HepG2 (cell line): ENCODE results near the gene ZBTB7B. TPM values are rescaled to one million over a fixed set of nuclear protein-coding genes. Genes with fewer than 3 reads are reported as not detected.

Experiments used
- EZH2 ChIP-seq: conservative IDR thresholded peaks from 2 replicates; pipeline ENCODE4 v1.6.1; 2012; ENCODE audit warnings: mild to moderate bottlenecking, low read depth, low read length, moderate library complexity
- FOXA3 ChIP-seq: IDR thresholded peaks from 2 replicates; pipeline ENCODE4 v1.6.1; 2016; ENCODE audit warnings: missing genetic modification reagents, missing compliant biosample characterization
- HNRNPL ChIP-seq: fragments of 200-400 bp; formaldehyde crosslinking; IDR thresholded peaks from 2 replicates; pipeline ENCODE4 v1.6.1; 2017; ENCODE audit warnings: mild to moderate bottlenecking, low read depth, low read length
- KAT8 ChIP-seq: IDR thresholded peaks from 2 replicates; pipeline ENCODE4 v1.6.1; 2016; ENCODE audit warnings: missing genetic modification reagents, missing compliant biosample characterization
- RAD51 ChIP-seq: fragments of 450-650 bp; IDR thresholded peaks from 2 replicates; pipeline ENCODE4 v1.6.1; 2016; ENCODE audit warnings: borderline replicate concordance
- SIN3B ChIP-seq: fragments of 150-350 bp; IDR thresholded peaks from 2 replicates; pipeline ENCODE4 v1.6.1; 2014; ENCODE audit warnings: low read length
- WIZ ChIP-seq: sonication (generic); formaldehyde crosslinking; IDR thresholded peaks from 2 replicates; pipeline ENCODE4 v1.5.1; 2020; ENCODE audit warnings: mild to moderate bottlenecking, missing genetic modification reagents
- ZMAT3 ChIP-seq: sonication (generic); formaldehyde crosslinking; conservative IDR thresholded peaks from 2 replicates; pipeline ENCODE4 v1.7.0; 2021; ENCODE audit warnings: missing genetic modification reagents
- ZNF383 ChIP-seq: sonication (generic); formaldehyde crosslinking; IDR thresholded peaks from 2 replicates; pipeline ENCODE4 v1.4.0; 2020; ENCODE audit warnings: missing genetic modification reagents, mild to moderate bottlenecking, borderline replicate concordance
- ZNF446 ChIP-seq: sonication (generic); formaldehyde crosslinking; IDR thresholded peaks from 2 replicates; pipeline ENCODE4 v1.5.0; 2020; ENCODE audit warnings: mild to moderate bottlenecking, missing genetic modification reagents
- ZZZ3 ChIP-seq: sonication (generic); formaldehyde crosslinking; IDR thresholded peaks from 2 replicates; pipeline ENCODE4 v1.4.0; 2020; ENCODE audit warnings: missing genetic modification reagents, mild to moderate bottlenecking, borderline replicate concordance
- polyA plus RNA-seq, 8 experiments: library from polyadenylated mRNA; depleted of rRNA in 3 of 8; stranded (reverse) in 7 of 8; unstranded in 1 of 8; fragments of >200 nt; fragmentation: Illumina TruSeq in 4 of 8; extraction: Trizol in 4 of 8; gene quantifications; 2 replicates each; pipeline versions ENCODE4 v1.2.1 to v1.2.3, GENCODE V29; 2011 to 2016; ENCODE audit warnings: low read depth in 4 of 8, missing spikeins in 1 of 8, mixed read lengths in 1 of 8; ENCODE audit not compliant: insufficient read depth in 1 of 8
- total RNA-seq, 5 experiments: library from RNA; depleted of rRNA; stranded (reverse); fragments of >200 nt; fragmentation: Illumina TruSeq; extraction: Trizol; gene quantifications; 2 replicates each; pipeline ENCODE4 v1.2.3, GENCODE V29; 2016; ENCODE audit warnings: low read depth in 1 of 5
- TF ChIP-seq, protein P1 (sequence below): sonication (generic); formaldehyde crosslinking; IDR thresholded peaks from 2 replicates; pipeline ENCODE4 v1.8.0; 2022; ENCODE audit warnings: low read depth, missing genetic modification reagents
- TF ChIP-seq, protein P2 (sequence below): IDR thresholded peaks from 2 replicates; pipeline ENCODE4 v1.6.1; 2012; ENCODE audit warnings: low read depth, low read length, improper control_type of control experiment
- TF ChIP-seq, protein P3 (sequence below): sonication (generic); formaldehyde crosslinking; IDR thresholded peaks from 2 replicates; pipeline ENCODE4 v1.4.0; 2020; ENCODE audit warnings: missing genetic modification reagents
- TF ChIP-seq, protein P4 (sequence below): IDR thresholded peaks from 2 replicates; pipeline ENCODE4 v1.6.1; 2016; ENCODE audit warnings: mild to moderate bottlenecking, missing biosample characterization, missing genetic modification reagents
- TF ChIP-seq, protein P5 (sequence below): sonication (generic); formaldehyde crosslinking; IDR thresholded peaks from one replicate; pipeline ENCODE4 v1.5.1; 2020; ENCODE audit warnings: mild to moderate bottlenecking, missing genetic modification reagents; ENCODE audit errors: not compliant biosample characterization

Gene ZBTB7B
- total and polyA plus RNA-seq, 2 of the 13 experiments (the other 11 are each of a cell fraction or from before 2014, with no cell fraction given), result 15.5 to 17.5 TPM

DNA sequence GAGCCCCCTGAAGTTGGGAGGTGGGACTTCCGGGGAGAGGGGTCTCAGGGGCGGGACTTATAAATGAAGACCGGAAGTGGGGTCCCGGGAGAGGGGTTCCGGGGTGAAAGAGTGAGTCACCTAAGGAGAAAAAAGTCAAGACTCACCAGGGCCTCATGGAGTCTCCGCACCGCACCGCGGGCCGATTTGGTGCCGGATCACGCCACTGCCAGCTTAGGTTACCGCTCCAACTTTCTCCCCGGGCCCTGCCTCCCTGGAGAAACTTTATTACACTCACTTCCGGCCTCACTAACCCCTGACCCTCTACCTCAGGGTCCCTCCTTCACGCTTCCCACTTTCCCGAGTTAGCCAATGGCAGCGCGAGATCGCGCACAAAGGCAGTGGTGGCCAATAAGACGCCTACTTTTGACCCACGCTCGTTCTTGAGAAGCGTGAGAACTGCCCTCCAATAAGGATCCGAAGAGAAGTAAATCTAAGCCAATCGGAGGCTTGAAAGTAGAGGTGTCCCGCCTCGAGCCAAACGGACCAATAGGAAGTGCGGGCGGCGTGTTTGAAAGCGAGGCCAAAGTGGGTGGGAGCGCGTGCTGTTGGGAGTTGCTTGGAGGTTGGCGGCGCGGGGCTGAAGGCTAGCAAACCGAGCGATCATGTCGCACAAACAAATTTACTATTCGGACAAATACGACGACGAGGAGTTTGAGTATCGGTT is 28.3 kb upstream of the ZBTB7B start, which contains the start of gene CKS1B (continued):
- TF ChIP-seq, protein P1, sequence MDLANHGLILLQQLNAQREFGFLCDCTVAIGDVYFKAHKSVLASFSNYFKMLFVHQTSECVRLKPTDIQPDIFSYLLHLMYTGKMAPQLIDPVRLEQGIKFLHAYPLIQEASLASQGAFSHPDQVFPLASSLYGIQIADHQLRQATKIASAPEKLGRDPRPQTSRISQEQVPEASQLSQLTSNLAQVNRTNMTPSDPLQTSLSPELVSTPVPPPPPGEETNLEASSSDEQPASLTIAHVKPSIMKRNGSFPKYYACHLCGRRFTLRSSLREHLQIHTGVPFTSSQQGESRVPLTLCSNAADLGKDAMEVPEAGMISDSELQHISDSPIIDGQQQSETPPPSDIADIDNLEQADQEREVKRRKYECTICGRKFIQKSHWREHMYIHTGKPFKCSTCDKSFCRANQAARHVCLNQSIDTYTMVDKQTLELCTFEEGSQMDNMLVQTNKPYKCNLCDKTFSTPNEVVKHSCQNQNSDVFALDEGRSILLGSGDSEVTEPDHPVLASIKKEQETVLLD (CRISPR knock-in tag), result peak; percentile 80; the same call in 1 of the 2 replicates
- 0 out of 2 replicates have a peak, but pooled peaks have one; percentile 57 for TF ChIP-seq ZMAT3 (CRISPR knock-in tag)
- TF ChIP-seq RAD51, result no peak
- TF ChIP-seq SIN3B, result peak; percentile 96
- TF ChIP-seq EZH2, result no peak
- TF ChIP-seq HNRNPL, result no peak
- TF ChIP-seq, protein P2, sequence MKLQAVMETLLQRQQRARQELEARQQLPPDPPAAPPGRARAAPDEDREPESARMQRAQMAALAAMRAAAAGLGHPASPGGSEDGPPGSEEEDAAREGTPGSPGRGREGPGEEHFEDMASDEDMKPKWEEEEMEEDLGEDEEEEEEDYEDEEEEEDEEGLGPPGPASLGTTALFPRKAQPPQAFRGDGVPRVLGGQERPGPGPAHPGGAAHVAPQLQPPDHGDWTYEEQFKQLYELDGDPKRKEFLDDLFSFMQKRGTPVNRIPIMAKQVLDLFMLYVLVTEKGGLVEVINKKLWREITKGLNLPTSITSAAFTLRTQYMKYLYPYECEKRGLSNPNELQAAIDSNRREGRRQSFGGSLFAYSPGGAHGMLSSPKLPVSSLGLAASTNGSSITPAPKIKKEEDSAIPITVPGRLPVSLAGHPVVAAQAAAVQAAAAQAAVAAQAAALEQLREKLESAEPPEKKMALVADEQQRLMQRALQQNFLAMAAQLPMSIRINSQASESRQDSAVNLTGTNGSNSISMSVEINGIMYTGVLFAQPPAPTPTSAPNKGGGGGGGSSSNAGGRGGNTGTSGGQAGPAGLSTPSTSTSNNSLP, result no peak
- TF ChIP-seq, protein P3, sequence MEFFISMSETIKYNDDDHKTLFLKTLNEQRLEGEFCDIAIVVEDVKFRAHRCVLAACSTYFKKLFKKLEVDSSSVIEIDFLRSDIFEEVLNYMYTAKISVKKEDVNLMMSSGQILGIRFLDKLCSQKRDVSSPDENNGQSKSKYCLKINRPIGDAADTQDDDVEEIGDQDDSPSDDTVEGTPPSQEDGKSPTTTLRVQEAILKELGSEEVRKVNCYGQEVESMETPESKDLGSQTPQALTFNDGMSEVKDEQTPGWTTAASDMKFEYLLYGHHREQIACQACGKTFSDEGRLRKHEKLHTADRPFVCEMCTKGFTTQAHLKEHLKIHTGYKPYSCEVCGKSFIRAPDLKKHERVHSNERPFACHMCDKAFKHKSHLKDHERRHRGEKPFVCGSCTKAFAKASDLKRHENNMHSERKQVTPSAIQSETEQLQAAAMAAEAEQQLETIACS (CRISPR knock-in tag), result peak; percentile 34; the same call in 1 of the 2 replicates
- no peak for TF ChIP-seq FOXA3 (CRISPR knock-in tag)
- TF ChIP-seq ZNF383, result no peak
- TF ChIP-seq ZNF446 (CRISPR knock-in tag), result no peak
- TF ChIP-seq, protein P4, sequence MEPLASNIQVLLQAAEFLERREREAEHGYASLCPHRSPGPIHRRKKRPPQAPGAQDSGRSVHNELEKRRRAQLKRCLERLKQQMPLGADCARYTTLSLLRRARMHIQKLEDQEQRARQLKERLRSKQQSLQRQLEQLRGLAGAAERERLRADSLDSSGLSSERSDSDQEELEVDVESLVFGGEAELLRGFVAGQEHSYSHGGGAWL (CRISPR knock-in tag), result peak; percentile 72; the same call in 1 of the 2 replicates
- peak; percentile 83 for TF ChIP-seq KAT8 (CRISPR knock-in tag)
- TF ChIP-seq ZZZ3 (CRISPR knock-in tag), result peak; percentile 41; the same call in 1 of the 2 replicates
- TF ChIP-seq, protein P5, sequence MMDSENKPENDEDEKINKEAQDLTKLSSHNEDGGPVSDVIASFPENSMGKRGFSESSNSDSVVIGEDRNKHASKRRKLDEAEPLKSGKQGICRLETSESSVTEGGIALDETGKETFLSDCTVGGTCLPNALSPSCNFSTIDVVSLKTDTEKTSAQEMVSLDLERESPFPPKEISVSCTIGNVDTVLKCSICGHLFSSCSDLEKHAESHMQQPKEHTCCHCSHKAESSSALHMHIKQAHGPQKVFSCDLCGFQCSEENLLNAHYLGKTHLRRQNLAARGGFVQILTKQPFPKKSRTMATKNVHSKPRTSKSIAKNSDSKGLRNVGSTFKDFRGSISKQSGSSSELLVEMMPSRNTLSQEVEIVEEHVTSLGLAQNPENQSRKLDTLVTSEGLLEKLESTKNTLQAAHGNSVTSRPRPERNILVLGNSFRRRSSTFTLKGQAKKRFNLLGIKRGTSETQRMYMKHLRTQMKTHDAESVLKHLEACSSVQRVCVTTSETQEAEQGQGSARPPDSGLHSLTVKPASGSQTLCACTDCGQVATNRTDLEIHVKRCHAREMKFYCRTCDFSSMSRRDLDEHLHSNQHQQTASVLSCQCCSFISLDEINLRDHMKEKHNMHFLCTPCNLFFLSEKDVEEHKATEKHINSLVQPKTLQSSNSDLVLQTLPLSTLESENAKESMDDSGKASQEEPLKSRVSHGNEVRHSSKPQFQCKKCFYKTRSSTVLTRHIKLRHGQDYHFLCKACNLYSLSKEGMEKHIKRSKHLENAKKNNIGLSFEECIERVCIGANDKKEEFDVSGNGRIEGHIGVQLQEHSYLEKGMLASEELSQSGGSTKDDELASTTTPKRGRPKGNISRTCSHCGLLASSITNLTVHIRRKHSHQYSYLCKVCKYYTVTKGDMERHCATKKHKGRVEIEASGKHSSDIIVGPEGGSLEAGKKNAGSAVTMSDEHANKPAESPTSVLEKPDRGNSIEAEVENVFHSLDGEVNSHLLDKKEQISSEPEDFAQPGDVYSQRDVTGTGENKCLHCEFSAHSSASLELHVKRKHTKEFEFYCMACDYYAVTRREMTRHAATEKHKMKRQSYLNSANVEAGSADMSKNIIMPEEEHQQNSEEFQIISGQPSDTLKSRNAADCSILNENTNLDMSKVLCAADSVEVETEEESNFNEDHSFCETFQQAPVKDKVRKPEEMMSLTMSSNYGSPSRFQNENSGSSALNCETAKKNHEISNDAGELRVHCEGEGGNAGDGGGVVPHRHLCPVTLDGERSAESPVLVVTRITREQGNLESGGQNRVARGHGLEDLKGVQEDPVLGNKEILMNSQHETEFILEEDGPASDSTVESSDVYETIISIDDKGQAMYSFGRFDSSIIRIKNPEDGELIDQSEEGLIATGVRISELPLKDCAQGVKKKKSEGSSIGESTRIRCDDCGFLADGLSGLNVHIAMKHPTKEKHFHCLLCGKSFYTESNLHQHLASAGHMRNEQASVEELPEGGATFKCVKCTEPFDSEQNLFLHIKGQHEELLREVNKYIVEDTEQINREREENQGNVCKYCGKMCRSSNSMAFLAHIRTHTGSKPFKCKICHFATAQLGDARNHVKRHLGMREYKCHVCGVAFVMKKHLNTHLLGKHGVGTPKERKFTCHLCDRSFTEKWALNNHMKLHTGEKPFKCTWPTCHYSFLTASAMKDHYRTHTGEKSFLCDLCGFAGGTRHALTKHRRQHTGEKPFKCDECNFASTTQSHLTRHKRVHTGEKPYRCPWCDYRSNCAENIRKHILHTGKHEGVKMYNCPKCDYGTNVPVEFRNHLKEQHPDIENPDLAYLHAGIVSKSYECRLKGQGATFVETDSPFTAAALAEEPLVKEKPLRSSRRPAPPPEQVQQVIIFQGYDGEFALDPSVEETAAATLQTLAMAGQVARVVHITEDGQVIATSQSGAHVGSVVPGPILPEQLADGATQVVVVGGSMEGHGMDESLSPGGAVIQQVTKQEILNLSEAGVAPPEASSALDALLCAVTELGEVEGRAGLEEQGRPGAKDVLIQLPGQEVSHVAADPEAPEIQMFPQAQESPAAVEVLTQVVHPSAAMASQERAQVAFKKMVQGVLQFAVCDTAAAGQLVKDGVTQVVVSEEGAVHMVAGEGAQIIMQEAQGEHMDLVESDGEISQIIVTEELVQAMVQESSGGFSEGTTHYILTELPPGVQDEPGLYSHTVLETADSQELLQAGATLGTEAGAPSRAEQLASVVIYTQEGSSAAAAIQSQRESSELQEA, result no peak
- TF ChIP-seq WIZ (CRISPR knock-in tag), result no peak
